ENCODE results near the gene FAM20A.
"Not testable (repeated sequence)": the region's sequence is repeated elsewhere in the genome, so short reads cannot be mapped to it uniquely, and the experiment has no call there.

Gene FAM20A

DNA sequence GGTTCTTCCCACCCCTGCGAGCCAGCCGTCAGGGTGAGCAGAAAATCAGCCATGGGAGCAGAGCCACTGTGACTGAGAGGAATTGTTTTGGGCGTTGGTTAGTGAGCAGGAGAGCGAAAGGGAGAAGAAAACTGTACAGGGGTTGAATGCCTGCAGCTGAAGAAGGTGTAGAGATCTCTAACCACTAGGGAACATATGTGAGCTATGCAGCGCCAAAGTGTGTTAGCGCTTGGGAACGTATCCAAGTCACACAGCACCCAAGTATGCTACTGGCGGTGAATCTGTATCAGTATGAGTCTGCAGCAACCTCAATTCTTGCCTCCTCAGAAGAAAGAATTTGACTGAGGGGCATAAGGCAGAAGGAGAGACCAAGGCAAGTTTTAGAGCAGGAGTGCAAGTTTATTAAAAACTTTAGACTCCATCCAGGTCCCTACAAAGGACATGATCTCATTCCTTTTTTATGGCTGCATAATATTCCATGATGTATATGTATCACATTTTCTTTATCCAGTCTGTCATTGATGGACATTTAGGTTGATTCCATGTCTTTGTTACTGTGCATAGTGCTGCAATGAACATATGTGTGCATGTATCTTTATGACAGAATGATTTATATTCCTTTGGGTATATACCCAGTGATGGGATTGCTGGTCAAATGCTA lies 108.6 kb downstream of the FAM20A start:
- not testable (repeated sequence) for DNase-seq (ENCODE audit: low read depth, low spot score)

DNA sequence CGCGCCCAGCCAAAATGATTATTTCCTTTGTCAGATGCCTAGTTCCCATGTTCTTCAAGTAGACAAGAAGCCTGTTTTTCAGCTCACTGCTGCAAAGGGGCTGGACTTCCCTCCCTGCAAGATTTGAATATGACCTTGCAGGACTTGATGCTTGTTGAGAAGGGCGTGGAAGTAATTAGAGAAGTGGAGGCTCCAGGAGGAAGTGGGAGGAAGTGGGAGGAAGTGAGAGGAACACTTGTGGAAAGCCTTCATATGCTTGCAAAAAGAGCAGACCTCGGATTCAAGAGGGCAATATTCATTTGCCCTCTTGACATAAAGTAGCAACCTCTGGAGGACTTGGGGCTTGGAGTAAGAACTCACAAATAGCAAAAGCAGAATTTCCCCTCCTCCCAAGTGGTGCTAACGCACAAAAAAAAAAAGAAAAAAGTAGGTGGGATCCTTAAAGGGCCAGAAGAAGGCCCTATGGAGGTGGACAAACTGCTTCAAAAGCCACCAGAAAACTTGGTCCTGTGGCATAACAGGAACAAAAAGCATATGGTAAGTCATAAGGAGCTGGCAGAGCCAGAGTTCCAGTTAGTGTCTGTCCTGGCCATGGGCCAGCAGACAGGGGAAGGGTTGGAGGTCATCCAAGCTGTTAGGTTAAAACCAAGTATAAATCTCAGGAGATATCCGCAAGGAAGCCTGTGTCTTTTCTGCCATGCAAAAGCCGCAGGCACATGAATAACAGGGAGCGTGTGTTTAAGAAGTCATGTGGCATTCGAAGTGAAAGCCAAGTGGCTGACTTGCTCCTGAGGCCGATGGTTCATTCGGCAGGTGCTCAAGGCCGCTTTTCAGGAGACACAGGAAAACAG lies 109.6 kb downstream of the FAM20A start:
- no peak for DNase-seq (ENCODE audit: low read depth, low spot score)

DNA sequence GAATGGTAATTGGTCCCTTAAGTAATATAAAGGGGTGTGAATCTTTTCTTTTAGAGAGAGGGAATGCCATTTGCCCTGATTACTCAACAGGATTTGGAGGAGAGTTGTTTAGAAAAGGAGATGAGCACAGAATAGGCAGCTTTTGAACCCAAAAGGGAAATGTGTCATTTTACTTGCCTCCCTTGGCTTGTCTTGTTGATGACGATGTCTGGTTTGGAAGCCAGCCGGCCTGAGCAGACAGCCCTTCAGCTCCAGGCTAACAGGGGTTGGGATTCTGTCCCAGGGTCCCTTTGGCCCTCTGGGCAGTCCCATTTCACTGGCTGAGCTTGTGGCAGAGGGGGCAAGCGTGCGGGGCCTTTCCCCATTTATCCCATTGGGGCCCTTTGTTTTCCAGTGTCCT lies 111.2 kb downstream of the FAM20A start:
- no peak for DNase-seq (ENCODE audit: low read depth, low spot score)

Measured in smooth muscle cell of the brain vasculature (primary cell).